GM12878 (cell line): ENCODE measurements around the gene GFRA4.

ENCODE experiments used
- EP300 ChIP-seq, 2 experiments: fragments of 150-350 bp in 1 of 2; IDR thresholded peaks; 2 replicates each; pipeline ENCODE4 v1.6.1; 2011 to 2012; ENCODE audit warnings: low read depth in 2 of 2, low read length in 2 of 2, borderline replicate concordance in 1 of 2, improper control_type of control experiment in 1 of 2, inconsistent platforms in 1 of 2; ENCODE audit not compliant: control insufficient read depth in 1 of 2
- POLR2A ChIP-seq: IDR thresholded peaks from 2 replicates; pipeline ENCODE4 v1.6.1; 2011; ENCODE audit warnings: low read depth, mild to moderate bottlenecking, low read length
- RAD21 ChIP-seq: IDR thresholded peaks from 2 replicates; pipeline ENCODE4 v1.6.1; 2011; ENCODE audit warnings: mild to moderate bottlenecking, low read depth, low read length, moderate library complexity; ENCODE audit not compliant: insufficient read depth
- SP1 ChIP-seq: IDR thresholded peaks from one replicate; pipeline ENCODE4 v1.6.1; 2011; ENCODE audit warnings: low read depth, low read length
- TF ChIP-seq, protein P1 (sequence below): IDR thresholded peaks from 2 replicates; pipeline ENCODE4 v1.6.1; 2011; ENCODE audit warnings: borderline replicate concordance, low read depth, mild to moderate bottlenecking, moderate library complexity, mixed read lengths, low read length; ENCODE audit not compliant: insufficient read depth; ENCODE audit errors: extremely low read length
- TF ChIP-seq, protein P2 (sequence below): IDR thresholded peaks from 2 replicates; pipeline ENCODE4 v1.6.1; 2012; ENCODE audit warnings: improper control_type of control experiment, low read depth, low read length; ENCODE audit not compliant: insufficient replicate concordance

DNA sequence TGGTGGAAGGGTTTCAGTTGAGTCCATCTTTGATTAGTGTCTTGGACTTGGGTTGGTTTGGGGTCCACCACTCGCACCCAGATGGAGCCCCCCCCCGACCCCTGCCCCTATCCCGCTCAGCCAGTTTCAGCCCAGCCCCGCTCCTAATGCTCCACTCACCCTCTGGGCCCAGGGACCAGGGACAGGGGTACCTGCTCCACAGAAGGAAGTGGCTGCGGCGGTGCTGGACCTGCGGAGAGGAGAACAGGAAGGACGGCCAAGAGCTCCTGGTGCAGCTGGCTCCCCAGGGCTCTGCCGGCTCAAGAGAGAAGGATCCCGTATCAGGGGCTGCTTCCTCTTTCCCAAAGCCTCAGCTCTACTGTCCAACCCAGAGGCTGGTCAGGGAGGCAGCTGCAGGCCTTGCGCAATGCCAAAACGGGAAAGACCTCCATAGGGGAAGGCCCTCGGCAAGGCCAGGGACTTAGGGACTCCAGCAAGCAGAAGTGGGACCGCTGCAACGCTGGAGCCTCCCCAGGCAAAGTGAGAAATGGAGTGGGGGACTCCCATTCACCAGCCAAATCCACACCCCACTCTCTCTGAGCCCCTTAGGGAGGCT is 49.2 kb upstream of the GFRA4 start, which contains the start of gene SIGLEC1:
- TF ChIP-seq RAD21 (no peak), POLR2A (no peak), SP1 (no peak), EP300 (IDR thresholded peaks at IDR 0.05; ENCODE audit: borderline replicate concordance in 1 of 2, control insufficient read depth in 1 of 2, low read depth in 2 of 2, low read length in 2 of 2) (no peak)
- TF ChIP-seq, protein P1, sequence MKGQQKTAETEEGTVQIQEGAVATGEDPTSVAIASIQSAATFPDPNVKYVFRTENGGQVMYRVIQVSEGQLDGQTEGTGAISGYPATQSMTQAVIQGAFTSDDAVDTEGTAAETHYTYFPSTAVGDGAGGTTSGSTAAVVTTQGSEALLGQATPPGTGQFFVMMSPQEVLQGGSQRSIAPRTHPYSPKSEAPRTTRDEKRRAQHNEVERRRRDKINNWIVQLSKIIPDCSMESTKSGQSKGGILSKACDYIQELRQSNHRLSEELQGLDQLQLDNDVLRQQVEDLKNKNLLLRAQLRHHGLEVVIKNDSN = no peak
- TF ChIP-seq, protein P2, sequence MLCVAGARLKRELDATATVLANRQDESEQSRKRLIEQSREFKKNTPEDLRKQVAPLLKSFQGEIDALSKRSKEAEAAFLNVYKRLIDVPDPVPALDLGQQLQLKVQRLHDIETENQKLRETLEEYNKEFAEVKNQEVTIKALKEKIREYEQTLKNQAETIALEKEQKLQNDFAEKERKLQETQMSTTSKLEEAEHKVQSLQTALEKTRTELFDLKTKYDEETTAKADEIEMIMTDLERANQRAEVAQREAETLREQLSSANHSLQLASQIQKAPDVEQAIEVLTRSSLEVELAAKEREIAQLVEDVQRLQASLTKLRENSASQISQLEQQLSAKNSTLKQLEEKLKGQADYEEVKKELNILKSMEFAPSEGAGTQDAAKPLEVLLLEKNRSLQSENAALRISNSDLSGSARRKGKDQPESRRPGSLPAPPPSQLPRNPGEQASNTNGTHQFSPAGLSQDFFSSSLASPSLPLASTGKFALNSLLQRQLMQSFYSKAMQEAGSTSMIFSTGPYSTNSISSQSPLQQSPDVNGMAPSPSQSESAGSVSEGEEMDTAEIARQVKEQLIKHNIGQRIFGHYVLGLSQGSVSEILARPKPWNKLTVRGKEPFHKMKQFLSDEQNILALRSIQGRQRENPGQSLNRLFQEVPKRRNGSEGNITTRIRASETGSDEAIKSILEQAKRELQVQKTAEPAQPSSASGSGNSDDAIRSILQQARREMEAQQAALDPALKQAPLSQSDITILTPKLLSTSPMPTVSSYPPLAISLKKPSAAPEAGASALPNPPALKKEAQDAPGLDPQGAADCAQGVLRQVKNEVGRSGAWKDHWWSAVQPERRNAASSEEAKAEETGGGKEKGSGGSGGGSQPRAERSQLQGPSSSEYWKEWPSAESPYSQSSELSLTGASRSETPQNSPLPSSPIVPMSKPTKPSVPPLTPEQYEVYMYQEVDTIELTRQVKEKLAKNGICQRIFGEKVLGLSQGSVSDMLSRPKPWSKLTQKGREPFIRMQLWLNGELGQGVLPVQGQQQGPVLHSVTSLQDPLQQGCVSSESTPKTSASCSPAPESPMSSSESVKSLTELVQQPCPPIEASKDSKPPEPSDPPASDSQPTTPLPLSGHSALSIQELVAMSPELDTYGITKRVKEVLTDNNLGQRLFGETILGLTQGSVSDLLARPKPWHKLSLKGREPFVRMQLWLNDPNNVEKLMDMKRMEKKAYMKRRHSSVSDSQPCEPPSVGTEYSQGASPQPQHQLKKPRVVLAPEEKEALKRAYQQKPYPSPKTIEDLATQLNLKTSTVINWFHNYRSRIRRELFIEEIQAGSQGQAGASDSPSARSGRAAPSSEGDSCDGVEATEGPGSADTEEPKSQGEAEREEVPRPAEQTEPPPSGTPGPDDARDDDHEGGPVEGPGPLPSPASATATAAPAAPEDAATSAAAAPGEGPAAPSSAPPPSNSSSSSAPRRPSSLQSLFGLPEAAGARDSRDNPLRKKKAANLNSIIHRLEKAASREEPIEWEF = no peak
